Mesodermal cell (in vitro differentiated cells): ENCODE data around the gene BEST3.
"Not testable (repeated sequence)": the region's sequence is repeated elsewhere in the genome, so short reads cannot be mapped to it uniquely, and the experiment has no call there.

Experiments used
- H3K27ac ChIP-seq: 2 replicates; pipeline ENCODE4 v1.7.0; 2013; ENCODE audit warnings: mild to moderate bottlenecking, low read depth, low read length, moderate library complexity; ENCODE audit not compliant: severe bottlenecking
- H3K36me3 ChIP-seq: 2 replicates; pipeline ENCODE4 v1.7.1; 2013; ENCODE audit warnings: mild to moderate bottlenecking, low read length, moderate library complexity; ENCODE audit not compliant: control insufficient read depth, insufficient read depth
- H3K4me1 ChIP-seq: one replicate; pipeline ENCODE4 v1.7.1; 2013; ENCODE audit warnings: mild to moderate bottlenecking, low read length; ENCODE audit not compliant: insufficient read depth, control insufficient read depth, poor library complexity, severe bottlenecking
- H3K4me3 ChIP-seq: 2 replicates; pipeline ENCODE4 v1.7.0; 2013; ENCODE audit warnings: low read length, control low read depth, mild to moderate bottlenecking; ENCODE audit not compliant: insufficient read depth, poor library complexity, severe bottlenecking; ENCODE audit errors: extremely low read depth
- H3K9me3 ChIP-seq: 2 replicates; pipeline ENCODE4 v1.7.1; 2013; ENCODE audit warnings: mild to moderate bottlenecking, low read length, moderate library complexity; ENCODE audit not compliant: control insufficient read depth
- WGBS, 2 experiments: methylation state at CpG; one replicate each; pipeline ENCODE4 v1.1.5; 2013; ENCODE audit warnings: missing lambda C conversion rate in 2 of 2; ENCODE audit not compliant: insufficient coverage in 2 of 2; 5-methylcytosine and 5-hydroxymethylcytosine counted together

The BEST3 gene

DNA sequence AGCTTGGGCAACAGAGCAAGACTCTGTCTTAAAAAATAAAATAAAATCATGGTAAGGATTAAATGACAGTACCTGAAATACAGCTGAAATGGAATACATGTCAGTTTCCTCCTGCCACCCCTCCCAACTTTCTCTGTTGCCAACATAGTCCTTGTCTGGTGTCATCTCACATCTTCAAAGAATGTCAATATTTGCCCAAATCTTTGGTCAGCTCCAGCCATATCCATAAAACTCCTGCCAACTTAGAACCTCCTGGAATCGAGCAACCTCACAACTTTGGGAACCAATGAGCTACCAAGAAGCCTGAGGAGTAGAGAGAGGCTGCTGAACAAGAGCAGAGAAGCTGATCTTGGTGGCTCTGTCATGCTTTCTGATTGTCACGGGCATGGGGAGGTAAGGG lies 77.6 kb downstream of the BEST3 start:
- Histone ChIP-seq H3K4me3 (no peak overlapping the region), H3K9me3 (no peaks in the 10 kb centered on the region)
- 100% methylated on average over 1 of the region's 2 CpGs; no CpG with 5 or more reads in 1 of the 2 experiments for WGBS, 2 experiments

DNA sequence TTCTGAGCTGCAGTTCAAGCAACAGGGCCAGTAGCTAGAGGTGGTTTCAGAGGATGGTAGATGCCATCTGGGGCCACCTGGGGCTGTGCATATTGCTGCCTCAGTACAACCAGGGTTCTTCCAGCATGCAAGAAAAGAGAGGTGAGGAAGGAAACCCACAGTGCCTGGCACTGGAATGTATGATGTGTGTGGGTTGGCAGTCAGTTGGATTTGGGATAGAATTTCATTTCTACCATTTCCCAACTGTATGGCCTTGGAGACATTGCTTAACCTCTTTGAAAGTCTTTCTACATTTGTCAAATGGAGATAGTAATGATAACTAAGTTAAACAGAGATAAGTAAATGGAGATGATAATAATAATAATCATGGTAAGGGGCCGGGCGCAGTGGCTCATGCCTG lies 78.2 kb downstream of the BEST3 start:
- H3K4me1 ChIP-seq = no peaks in the 10 kb centered on the region
- H3K4me3 ChIP-seq = no peak overlapping the region
- H3K9me3 ChIP-seq = no peaks in the 10 kb centered on the region
- WGBS, 2 experiments = 89 to 100% methylated on average over 2 of the region's 2 CpGs
- H3K36me3 ChIP-seq = no peaks in the 10 kb centered on the region
- no peak overlapping the region for H3K27ac ChIP-seq

More for the DNA sequence above, 77.6 kb downstream of the BEST3 start:
- H3K4me1 ChIP-seq = no peaks in the 10 kb centered on the region
- no peak overlapping the region for H3K27ac ChIP-seq
- no peaks in the 10 kb centered on the region for H3K36me3 ChIP-seq

- 84 to 100% methylated on average over 3 of the region's 4 CpGs for WGBS, 2 experiments
- Histone ChIP-seq H3K36me3 (no peaks in the 10 kb centered on the region), H3K4me1 (no peaks in the 10 kb centered on the region), H3K27ac (no peak overlapping the region), H3K4me3 (no peak overlapping the region), H3K9me3 (no peaks in the 10 kb centered on the region)
These were observed 79.0 kb downstream of the BEST3 start for GRCh38 chr12:69620077-69620476.

DNA sequence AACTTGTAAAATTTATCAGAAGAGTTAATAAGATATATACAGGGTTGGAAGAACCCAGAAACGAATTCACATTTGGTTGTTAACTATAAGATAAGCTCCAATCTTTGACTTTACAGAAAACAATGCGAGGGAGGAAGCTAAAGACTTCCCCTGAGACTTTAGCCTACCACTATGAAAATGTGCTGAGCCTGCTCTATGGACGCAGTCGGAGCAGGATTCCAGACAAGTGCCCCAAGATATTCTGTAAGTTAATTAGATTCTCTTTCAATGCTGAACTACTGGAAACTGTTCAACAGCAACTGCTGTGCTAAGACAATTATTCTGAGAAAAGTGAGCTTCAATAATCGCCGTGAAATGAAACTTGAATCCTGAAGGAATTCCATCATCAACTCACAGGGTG lies 80.1 kb downstream of the BEST3 start:
- WGBS, 2 experiments = 80 to 83% methylated on average over 1 to 4 of the region's 6 CpGs
- Histone ChIP-seq H3K4me1 (no peaks in the 10 kb centered on the region), H3K36me3 (no peaks in the 10 kb centered on the region), H3K27ac (no peak overlapping the region), H3K4me3 (no peak overlapping the region), H3K9me3 (no peaks in the 10 kb centered on the region)

- H3K9me3 ChIP-seq = no peaks in the 10 kb centered on the region
- 90 to 93% methylated on average over 9 to 10 of the region's 14 CpGs for WGBS, 2 experiments
- no peak overlapping the region for H3K4me3 ChIP-seq
- no peaks in the 10 kb centered on the region for H3K36me3 ChIP-seq
- no peak overlapping the region for H3K27ac ChIP-seq
- H3K4me1 ChIP-seq = no peaks in the 10 kb centered on the region
These were observed 83.1 kb downstream of the BEST3 start for GRCh38 chr12:69616025-69616424.

GRCh38 chr12:69613351-69613750 lies 85.8 kb downstream of the BEST3 start:
- Histone ChIP-seq H3K36me3 (no peaks in the 10 kb centered on the region), H3K4me1 (no peaks in the 10 kb centered on the region), H3K27ac (no peak overlapping the region), H3K9me3 (no peaks in the 10 kb centered on the region), H3K4me3 (no peak overlapping the region)

DNA sequence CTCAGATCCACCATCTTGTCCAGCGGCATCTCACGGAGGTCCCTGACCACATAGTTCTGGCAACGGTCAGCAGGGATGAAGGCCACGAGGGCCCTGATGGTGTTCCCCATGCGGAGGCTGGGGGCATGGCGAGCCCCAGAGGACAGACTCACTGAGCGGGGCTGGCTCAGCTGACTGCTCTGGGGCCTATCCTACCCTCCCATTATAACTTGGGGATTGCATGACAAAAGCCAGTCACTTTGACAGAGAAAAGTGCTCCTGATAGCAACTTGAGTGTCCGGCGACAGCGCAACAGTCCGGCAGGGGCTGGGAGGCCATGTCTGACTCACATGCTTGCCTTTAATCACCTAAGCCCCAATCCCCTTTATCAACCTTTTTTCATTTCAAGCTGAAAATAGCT lies 88.4 kb downstream of the BEST3 start, which contains the start of gene LRRC10:
TSS of gene LRRC10 (minus strand) at position 179 of the 400 bp plus-strand sequence. CDS start at position 110, 69 bp downstream.
- no peaks in the 10 kb centered on the region for H3K9me3 ChIP-seq
- no peak within 1 kb of the TSS for H3K27ac ChIP-seq
- WGBS, 2 experiments = 94 to 99% methylated on average over 7 to 11 of the region's 11 CpGs
- no peak within 1 kb of the TSS for H3K4me3 ChIP-seq
- no peaks in the 10 kb centered on the region for H3K4me1 ChIP-seq
- H3K36me3 ChIP-seq = no peaks in the 10 kb centered on the region

DNA sequence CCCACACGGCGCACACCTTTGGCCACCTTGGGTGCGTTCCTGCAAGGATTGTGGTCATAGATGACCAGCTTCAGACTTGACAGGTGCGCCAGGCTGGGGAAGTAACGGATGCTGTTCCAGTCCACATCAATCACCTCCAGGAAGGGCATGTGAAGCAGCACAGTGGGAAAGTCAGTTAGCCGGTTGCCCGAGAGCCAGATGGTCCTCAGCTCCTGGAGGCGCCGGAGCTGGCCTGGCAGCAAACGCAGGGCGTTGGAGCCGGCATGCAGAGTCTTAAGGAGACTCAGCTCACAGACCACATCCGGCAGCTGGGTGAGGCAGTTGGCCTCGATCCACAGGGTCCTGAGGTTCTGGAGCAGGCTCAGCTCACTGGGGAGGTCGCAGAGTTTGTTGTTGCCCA lies 89.0 kb downstream of the BEST3 start:
- Histone ChIP-seq H3K27ac (no peak overlapping the region), H3K9me3 (no peaks in the 10 kb centered on the region), H3K36me3 (no peaks in the 10 kb centered on the region), H3K4me1 (no peaks in the 10 kb centered on the region), H3K4me3 (no peak overlapping the region)
- 85 to 93% methylated on average over 14 to 15 of the region's 15 CpGs for WGBS, 2 experiments

- Histone ChIP-seq H3K4me1 (no peaks in the 10 kb centered on the region), H3K36me3 (peaks cover 4% of the 10 kb centered on the region), H3K27ac (no peak overlapping the region), H3K4me3 (no peak overlapping the region), H3K9me3 (no peaks in the 10 kb centered on the region)
- WGBS, 2 experiments = 100% methylated on average over 1 of the region's 2 CpGs; no CpG with 5 or more reads in 1 of the 2 experiments
These were observed 91.0 kb downstream of the BEST3 start for GRCh38 chr12:69608114-69608513.

GRCh38 chr12:69604275-69604674 lies 94.8 kb downstream of the BEST3 start:
- 100% methylated on average over 1 of the region's 3 CpGs; no CpG with 5 or more reads in 1 of the 2 experiments for WGBS, 2 experiments
- H3K4me3 ChIP-seq, H3K9me3 ChIP-seq, H3K27ac ChIP-seq, H3K4me1 ChIP-seq: not testable (repeated sequence)
- peaks cover 42% of the 10 kb centered on the region for H3K36me3 ChIP-seq
